ENCODE measurements around the gene NOP58. TPM values are rescaled to one million over a fixed set of nuclear protein-coding genes. Genes with fewer than 3 reads are reported as not detected.
"Not testable (repeated sequence)": the region's sequence is repeated elsewhere in the genome, so short reads cannot be mapped to it uniquely, and the experiment has no call there.

The NOP58 gene
- total and polyA plus RNA-seq, 7 donors, result 15.6 to 91.1 (median 40.0) TPM

- Histone ChIP-seq H3K27me3 (no peaks in the 10 kb centered on the region), H3K27ac (peak within 1 kb of the TSS; percentile 90 to 98 (median 94)), H3K4me3 (peak within 1 kb of the TSS; percentile 86 to 97 (median 94)), H3K36me3 (no peaks in the 10 kb centered on the region), H3K4me1 (peaks cover 0 to 30% (median 28%) of the 10 kb centered on the region in 4 donors), H3K9me3 (no peaks in the 10 kb centered on the region)
- no peak for TF ChIP-seq EP300 (IDR thresholded peaks at IDR 0.05)
- TF ChIP-seq, protein P1, sequence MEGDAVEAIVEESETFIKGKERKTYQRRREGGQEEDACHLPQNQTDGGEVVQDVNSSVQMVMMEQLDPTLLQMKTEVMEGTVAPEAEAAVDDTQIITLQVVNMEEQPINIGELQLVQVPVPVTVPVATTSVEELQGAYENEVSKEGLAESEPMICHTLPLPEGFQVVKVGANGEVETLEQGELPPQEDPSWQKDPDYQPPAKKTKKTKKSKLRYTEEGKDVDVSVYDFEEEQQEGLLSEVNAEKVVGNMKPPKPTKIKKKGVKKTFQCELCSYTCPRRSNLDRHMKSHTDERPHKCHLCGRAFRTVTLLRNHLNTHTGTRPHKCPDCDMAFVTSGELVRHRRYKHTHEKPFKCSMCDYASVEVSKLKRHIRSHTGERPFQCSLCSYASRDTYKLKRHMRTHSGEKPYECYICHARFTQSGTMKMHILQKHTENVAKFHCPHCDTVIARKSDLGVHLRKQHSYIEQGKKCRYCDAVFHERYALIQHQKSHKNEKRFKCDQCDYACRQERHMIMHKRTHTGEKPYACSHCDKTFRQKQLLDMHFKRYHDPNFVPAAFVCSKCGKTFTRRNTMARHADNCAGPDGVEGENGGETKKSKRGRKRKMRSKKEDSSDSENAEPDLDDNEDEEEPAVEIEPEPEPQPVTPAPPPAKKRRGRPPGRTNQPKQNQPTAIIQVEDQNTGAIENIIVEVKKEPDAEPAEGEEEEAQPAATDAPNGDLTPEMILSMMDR (IDR thresholded peaks at IDR 0.05), result no peak
- peak; percentile 44 to 63 for TF ChIP-seq POLR2A (IDR thresholded peaks at IDR 0.05)
- peak; percentile 82 to 94 (median 89) for TF ChIP-seq POLR2AphosphoS5 (IDR thresholded peaks at IDR 0.05)
- intact Hi-C loops (cut with DNase I), result loop anchor here (1.0 kb wide), 1 partner anchor 27 kb away; the partner anchor contains the start of gene NOP58
- DNase-seq, result peak; percentile 93
- WGBS, 2 donors, result 3% methylated on average over 54 of the region's 54 CpGs
Observed at GRCh38 chr2:202238234-202239197, 27.0 kb upstream of the NOP58 start, which contains the start of gene SUMO1. Gene SUMO1, minus strand, starts transcription at chr2:202238597. Its CDS starts 146 bp downstream, at chr2:202238451.

DNA sequence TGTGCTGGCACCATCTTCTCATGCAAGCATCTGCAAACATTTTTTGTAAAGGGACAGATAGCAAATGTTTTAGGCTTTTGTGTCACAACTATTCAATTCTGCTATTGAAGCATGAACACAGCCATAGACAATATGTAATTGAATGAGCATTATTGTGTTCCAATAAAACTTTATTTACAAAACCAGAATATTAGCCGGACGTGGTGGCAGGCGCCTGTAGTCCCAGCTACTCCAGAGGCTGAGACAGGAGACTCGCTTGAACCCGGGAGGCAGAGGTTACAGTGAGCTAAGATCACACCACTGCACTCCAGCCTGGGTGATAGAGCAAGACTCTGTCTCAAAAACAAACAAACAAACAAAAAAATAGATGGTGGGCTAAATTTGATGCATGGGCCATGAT, 17.9 kb upstream of the NOP58 start:
- H3K4me3 ChIP-seq; H3K4me1 ChIP-seq; H3K9me3 ChIP-seq; H3K36me3 ChIP-seq; DNase-seq; H3K27me3 ChIP-seq; H3K27ac ChIP-seq; intact Hi-C loops (cut with DNase I): not testable (repeated sequence)
- 93 to 94% methylated on average over 5 of the region's 5 CpGs for WGBS, 2 donors

GRCh38 chr2:202249521-202250253, 15.9 kb upstream of the NOP58 start:
- intact Hi-C loops (cut with DNase I), result no loop called here
- 73 to 81% methylated on average over 10 of the region's 10 CpGs for WGBS, 2 donors
- no peak overlapping the region for H3K4me3 ChIP-seq
- no peak for TF ChIP-seq EP300 (IDR thresholded peaks at IDR 0.05)
- no peak for TF ChIP-seq POLR2AphosphoS5 (IDR thresholded peaks at IDR 0.05)
- TF ChIP-seq POLR2A (IDR thresholded peaks at IDR 0.05), result no peak
- TF ChIP-seq, protein P1 (IDR thresholded peaks at IDR 0.05), result no peak
- no peaks in the 10 kb centered on the region for H3K27me3 ChIP-seq
- H3K27ac ChIP-seq, result no peak overlapping the region
- no peaks in the 10 kb centered on the region for H3K9me3 ChIP-seq
- H3K4me1 ChIP-seq, result no peaks in the 10 kb centered on the region
- DNase-seq, result no peak
- no peaks in the 10 kb centered on the region for H3K36me3 ChIP-seq

- WGBS, 2 donors, result 85 to 88% methylated on average over 5 of the region's 5 CpGs
- Histone ChIP-seq H3K27me3 (no peaks in the 10 kb centered on the region), H3K27ac (no peak overlapping the region), H3K36me3 (no peaks in the 10 kb centered on the region), H3K4me1 (no peaks in the 10 kb centered on the region), H3K9me3 (no peaks in the 10 kb centered on the region), H3K4me3 (no peak overlapping the region)
- no peak for TF ChIP-seq EP300 (IDR thresholded peaks at IDR 0.05)
- no peak for TF ChIP-seq POLR2AphosphoS5 (IDR thresholded peaks at IDR 0.05)
- TF ChIP-seq, protein P1 (IDR thresholded peaks at IDR 0.05), result no peak
- no peak for TF ChIP-seq POLR2A (IDR thresholded peaks at IDR 0.05)
- intact Hi-C loops (cut with DNase I), result no loop called here
- no peak for DNase-seq
Observed at GRCh38 chr2:202251494-202251893, 14.1 kb upstream of the NOP58 start.

- no peak for DNase-seq
- no peaks in the 10 kb centered on the region for H3K27me3 ChIP-seq
- H3K27ac ChIP-seq, result no peak overlapping the region
- peaks cover 0 to 5% (median under 1%) of the 10 kb centered on the region in 4 donors for H3K4me1 ChIP-seq
- no peak overlapping the region for H3K4me3 ChIP-seq
- H3K9me3 ChIP-seq, result no peaks in the 10 kb centered on the region
- intact Hi-C loops (cut with DNase I), result no loop called here
- H3K36me3 ChIP-seq, result no peaks in the 10 kb centered on the region
- TF ChIP-seq POLR2AphosphoS5 (IDR thresholded peaks at IDR 0.05) (no peak), POLR2A (IDR thresholded peaks at IDR 0.05) (no peak)
- TF ChIP-seq, protein P1 (IDR thresholded peaks at IDR 0.05), result no peak
- WGBS, 2 donors, result 73 to 84% methylated on average over 4 of the region's 4 CpGs
Observed at GRCh38 chr2:202261531-202261930, 4.0 kb upstream of the NOP58 start.
